ENCODE data around the gene SOWAHA.

The SOWAHA gene

GRCh38 chr5:132810605-132811004, 2.5 kb upstream of the SOWAHA start:
- DNase-seq: no peak

- no peak for DNase-seq
Observed at GRCh38 chr5:132812123-132812765, 858 bp upstream of the SOWAHA start.

- DNase-seq: no peak
Observed at GRCh38 chr5:132813599-132814502, 749 bp downstream of the SOWAHA start.

GRCh38 chr5:132814503-132815294, 1.6 kb downstream of the SOWAHA start:
- DNase-seq: no peak

GRCh38 chr5:132815454-132815853, 2.4 kb downstream of the SOWAHA start:
- DNase-seq: no peak

- DNase-seq: no peak
Observed at GRCh38 chr5:132816083-132816482, 3.0 kb downstream of the SOWAHA start.

- DNase-seq: peak; percentile 22
Observed at GRCh38 chr5:132816554-132816953, 3.5 kb downstream of the SOWAHA start.

- DNase-seq: no peak
Observed at GRCh38 chr5:132817011-132817410, 3.9 kb downstream of the SOWAHA start.

GRCh38 chr5:132819468-132819867, 6.4 kb downstream of the SOWAHA start:
- no peak for DNase-seq

GRCh38 chr5:132820162-132820754, 7.2 kb downstream of the SOWAHA start:
- peak; percentile 85 for DNase-seq

- no peak for DNase-seq
Observed at GRCh38 chr5:132821350-132821749, 8.2 kb downstream of the SOWAHA start.

GRCh38 chr5:132821791-132822190, 8.7 kb downstream of the SOWAHA start:
- DNase-seq: peak; percentile 22

- DNase-seq: no peak
Observed at GRCh38 chr5:132822650-132823480, 9.8 kb downstream of the SOWAHA start.

- DNase-seq: no peak
Observed at GRCh38 chr5:132823481-132824050, 10.5 kb downstream of the SOWAHA start.

- no peak for DNase-seq
Observed at GRCh38 chr5:132824426-132824825, 11.3 kb downstream of the SOWAHA start.

- no peak for DNase-seq
Observed at GRCh38 chr5:132825033-132825833, 12.1 kb downstream of the SOWAHA start.

- no peak for DNase-seq
Observed at GRCh38 chr5:132825834-132826391, 12.8 kb downstream of the SOWAHA start.

GRCh38 chr5:132826424-132827082, 13.5 kb downstream of the SOWAHA start:
- no peak for DNase-seq

- DNase-seq: no peak
Observed at GRCh38 chr5:132827943-132828673, 15.0 kb downstream of the SOWAHA start.
